ENCODE results near the gene MAOA. TPM values are rescaled to one million over a fixed set of nuclear protein-coding genes. Genes with fewer than 3 reads are reported as not detected.
"Not testable (repeated sequence)": the region's sequence is repeated elsewhere in the genome, so short reads cannot be mapped to it uniquely, and the experiment has no call there.

Gene MAOA
- total RNA-seq, 1 donor from 2014 or later: 4.0 TPM

DNA sequence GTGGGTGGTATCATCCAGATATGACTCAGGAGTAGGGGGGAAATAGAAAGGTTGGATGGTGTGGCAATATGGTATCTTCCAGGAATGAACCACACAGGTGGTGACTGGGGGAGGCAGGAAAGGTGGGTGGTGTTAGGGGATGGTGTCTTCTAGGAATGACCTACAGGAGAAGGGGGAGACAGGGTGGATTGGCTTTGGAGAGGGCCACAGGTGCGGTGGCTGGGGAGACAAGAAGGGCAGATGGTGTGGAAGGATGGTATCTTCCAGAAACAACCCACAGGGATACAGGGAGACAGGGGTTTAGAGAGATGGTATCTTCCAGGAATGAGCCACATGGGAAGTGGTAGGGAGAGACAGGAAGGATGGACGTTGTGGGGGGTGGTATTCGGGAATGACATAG, 64.0 kb downstream of the MAOA start:
- Mint-ChIP-seq H3K4me3 (ENCODE audit: unreplicated experiment) (no peak overlapping the region), H3K4me1 (ENCODE audit: low read depth) (no peaks in the 10 kb centered on the region), H3K27me3 (ENCODE audit: low read depth) (no peaks in the 10 kb centered on the region), H3K27ac (ENCODE audit: unreplicated experiment) (no peak overlapping the region), H3K36me3 (ENCODE audit: low read depth) (peaks cover 2% of the 10 kb centered on the region), H3K9me3 (ENCODE audit: low read depth) (peaks cover 11% of the 10 kb centered on the region)
- TF ChIP-seq, protein P1, sequence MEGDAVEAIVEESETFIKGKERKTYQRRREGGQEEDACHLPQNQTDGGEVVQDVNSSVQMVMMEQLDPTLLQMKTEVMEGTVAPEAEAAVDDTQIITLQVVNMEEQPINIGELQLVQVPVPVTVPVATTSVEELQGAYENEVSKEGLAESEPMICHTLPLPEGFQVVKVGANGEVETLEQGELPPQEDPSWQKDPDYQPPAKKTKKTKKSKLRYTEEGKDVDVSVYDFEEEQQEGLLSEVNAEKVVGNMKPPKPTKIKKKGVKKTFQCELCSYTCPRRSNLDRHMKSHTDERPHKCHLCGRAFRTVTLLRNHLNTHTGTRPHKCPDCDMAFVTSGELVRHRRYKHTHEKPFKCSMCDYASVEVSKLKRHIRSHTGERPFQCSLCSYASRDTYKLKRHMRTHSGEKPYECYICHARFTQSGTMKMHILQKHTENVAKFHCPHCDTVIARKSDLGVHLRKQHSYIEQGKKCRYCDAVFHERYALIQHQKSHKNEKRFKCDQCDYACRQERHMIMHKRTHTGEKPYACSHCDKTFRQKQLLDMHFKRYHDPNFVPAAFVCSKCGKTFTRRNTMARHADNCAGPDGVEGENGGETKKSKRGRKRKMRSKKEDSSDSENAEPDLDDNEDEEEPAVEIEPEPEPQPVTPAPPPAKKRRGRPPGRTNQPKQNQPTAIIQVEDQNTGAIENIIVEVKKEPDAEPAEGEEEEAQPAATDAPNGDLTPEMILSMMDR (IDR thresholded peaks at IDR 0.05): no peak
- no peak for DNase-seq (ENCODE audit: low spot score)

DNA sequence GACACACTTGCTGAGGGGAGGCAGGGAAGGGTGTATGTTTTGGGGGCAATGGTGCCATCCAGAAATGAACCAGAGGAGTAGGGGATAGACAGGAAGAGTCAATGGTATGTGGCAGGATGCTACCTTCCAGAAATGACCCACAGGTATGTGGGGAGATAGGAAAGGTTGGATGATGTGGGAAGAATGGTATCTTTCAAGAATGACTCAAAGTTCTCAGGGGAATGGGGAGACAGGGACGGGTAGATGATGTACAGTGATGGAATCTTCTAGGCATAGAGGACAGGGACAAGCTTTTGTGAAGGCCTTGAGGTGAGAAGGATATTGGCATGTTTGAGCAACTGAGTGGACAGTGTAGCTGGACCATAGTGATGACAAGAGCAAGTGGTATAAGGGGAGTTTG, 64.9 kb downstream of the MAOA start:
- DNase-seq (ENCODE audit: low spot score): no peak
- Mint-ChIP-seq H3K4me3 (ENCODE audit: unreplicated experiment) (no peak overlapping the region), H3K36me3 (ENCODE audit: low read depth) (peaks cover 2% of the 10 kb centered on the region), H3K9me3 (ENCODE audit: low read depth) (peaks cover 11% of the 10 kb centered on the region), H3K27me3 (ENCODE audit: low read depth) (no peaks in the 10 kb centered on the region), H3K4me1 (ENCODE audit: low read depth) (no peaks in the 10 kb centered on the region), H3K27ac (ENCODE audit: unreplicated experiment) (no peak overlapping the region)
- TF ChIP-seq, protein P1 (IDR thresholded peaks at IDR 0.05): no peak

DNA sequence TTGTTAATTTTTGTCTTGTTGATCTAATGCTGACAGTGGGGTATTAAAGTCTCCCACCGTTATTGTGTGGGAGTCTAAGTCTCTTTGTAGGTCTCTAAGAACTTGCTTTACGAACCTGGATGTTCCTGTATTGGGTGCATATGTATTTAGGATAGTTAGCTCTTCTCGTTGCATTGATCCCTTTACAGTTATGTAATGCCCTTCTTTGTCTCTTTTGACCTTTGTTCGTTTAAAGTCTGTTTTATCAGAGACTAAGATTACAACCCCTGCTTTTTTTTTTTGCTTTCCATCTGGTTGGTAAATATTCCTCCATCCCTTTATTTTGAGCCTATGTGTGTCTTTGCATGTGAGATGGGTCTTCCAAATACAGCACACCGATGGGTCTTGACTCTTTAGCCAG, 69.1 kb downstream of the MAOA start:
- H3K36me3 Mint-ChIP-seq (ENCODE audit: low read depth); H3K27ac Mint-ChIP-seq (ENCODE audit: unreplicated experiment); DNase-seq (ENCODE audit: low spot score); H3K4me3 Mint-ChIP-seq (ENCODE audit: unreplicated experiment); H3K27me3 Mint-ChIP-seq (ENCODE audit: low read depth); H3K4me1 Mint-ChIP-seq (ENCODE audit: low read depth): not testable (repeated sequence)
- H3K9me3 Mint-ChIP-seq (ENCODE audit: low read depth): peaks cover 11% of the 10 kb centered on the region

DNA sequence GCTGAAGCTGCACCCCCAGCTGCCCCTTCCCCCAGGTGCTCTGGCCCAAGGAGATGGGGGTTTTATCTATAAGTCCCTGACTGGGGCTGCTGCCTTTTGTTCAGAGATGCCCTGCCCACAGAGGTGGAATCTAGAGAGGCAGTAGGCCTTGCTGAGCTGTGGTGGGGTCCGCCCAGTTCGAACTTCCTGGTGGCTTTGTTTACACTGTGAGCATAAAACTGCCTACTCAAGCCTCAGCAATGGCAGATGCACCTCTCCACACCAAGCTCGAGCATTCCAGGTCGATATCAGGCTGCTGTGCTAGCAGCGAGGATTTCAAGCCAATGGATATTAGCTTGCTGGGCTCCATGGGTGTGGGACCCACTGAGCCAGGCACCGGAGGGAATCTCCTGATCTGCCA, 71.2 kb downstream of the MAOA start:
- not testable (repeated sequence) for DNase-seq (ENCODE audit: low spot score); H3K36me3 Mint-ChIP-seq (ENCODE audit: low read depth); H3K4me3 Mint-ChIP-seq (ENCODE audit: unreplicated experiment); H3K27ac Mint-ChIP-seq (ENCODE audit: unreplicated experiment); H3K27me3 Mint-ChIP-seq (ENCODE audit: low read depth); H3K4me1 Mint-ChIP-seq (ENCODE audit: low read depth)
- peaks cover 12% of the 10 kb centered on the region for H3K9me3 Mint-ChIP-seq (ENCODE audit: low read depth)

DNA sequence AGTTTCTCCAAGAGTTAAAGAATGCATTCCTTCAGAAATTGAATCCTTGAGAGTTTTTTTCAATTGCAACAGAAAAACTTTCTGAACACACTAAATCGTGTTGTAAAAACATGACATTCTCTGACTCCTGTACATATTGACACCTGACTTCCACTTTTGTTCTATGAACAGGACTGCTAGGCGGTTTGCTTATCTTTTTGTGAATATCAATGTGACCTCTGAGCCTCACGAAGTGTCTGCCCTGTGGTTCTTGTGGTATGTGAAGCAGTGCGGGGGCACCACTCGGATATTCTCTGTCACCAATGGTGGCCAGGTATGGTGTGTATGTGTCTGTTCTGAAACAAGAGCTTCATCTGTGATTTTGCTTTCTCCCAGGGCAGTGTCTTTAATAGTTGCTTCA, 71.9 kb downstream of the MAOA start:
- peaks cover 11% of the 10 kb centered on the region for H3K9me3 Mint-ChIP-seq (ENCODE audit: low read depth)
- no peak for DNase-seq (ENCODE audit: low spot score)
- no peaks in the 10 kb centered on the region for H3K27me3 Mint-ChIP-seq (ENCODE audit: low read depth)
- H3K4me3 Mint-ChIP-seq (ENCODE audit: unreplicated experiment): no peak overlapping the region
- H3K4me1 Mint-ChIP-seq (ENCODE audit: low read depth): peaks cover 7% of the 10 kb centered on the region
- H3K36me3 Mint-ChIP-seq (ENCODE audit: low read depth): no peaks in the 10 kb centered on the region
- H3K27ac Mint-ChIP-seq (ENCODE audit: unreplicated experiment): no peak overlapping the region
- TF ChIP-seq, protein P1 (IDR thresholded peaks at IDR 0.05): no peak

DNA sequence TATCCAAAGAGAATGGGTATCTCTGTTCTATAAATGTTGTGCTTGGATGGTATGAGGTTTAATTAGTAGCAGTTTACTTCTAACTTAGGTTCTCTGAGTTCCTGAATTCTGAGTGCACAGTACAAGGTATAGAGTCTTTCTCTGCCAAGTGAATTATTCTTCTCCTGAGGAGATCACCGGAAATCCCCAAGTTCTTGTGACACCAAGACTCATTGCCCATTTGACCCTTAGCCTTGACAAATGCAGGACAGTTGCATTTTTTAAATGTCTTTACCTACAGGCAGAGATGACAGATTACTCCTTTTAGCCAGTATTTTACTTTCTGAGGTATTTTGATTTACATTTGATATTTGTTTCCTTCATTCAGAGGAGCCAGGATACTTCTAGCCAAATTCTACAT, 72.9 kb downstream of the MAOA start:
- H3K4me1 Mint-ChIP-seq (ENCODE audit: low read depth): peaks cover 7% of the 10 kb centered on the region
- H3K9me3 Mint-ChIP-seq (ENCODE audit: low read depth): peaks cover 10% of the 10 kb centered on the region

More for the DNA sequence above, 72.9 kb downstream of the MAOA start:
- no peaks in the 10 kb centered on the region for H3K27me3 Mint-ChIP-seq (ENCODE audit: low read depth)
- H3K36me3 Mint-ChIP-seq (ENCODE audit: low read depth): no peaks in the 10 kb centered on the region
- TF ChIP-seq, protein P1 (IDR thresholded peaks at IDR 0.05): no peak
- DNase-seq (ENCODE audit: low spot score): no peak
- no peak overlapping the region for H3K27ac Mint-ChIP-seq (ENCODE audit: unreplicated experiment)
- no peak overlapping the region for H3K4me3 Mint-ChIP-seq (ENCODE audit: unreplicated experiment)

Measured in chondrocyte (in vitro differentiated cells).